ENCODE results near the gene GRM6.
A peak's percentile ranks its signal among the peaks of the same experiment; 100 is the strongest.

The GRM6 gene

DNA sequence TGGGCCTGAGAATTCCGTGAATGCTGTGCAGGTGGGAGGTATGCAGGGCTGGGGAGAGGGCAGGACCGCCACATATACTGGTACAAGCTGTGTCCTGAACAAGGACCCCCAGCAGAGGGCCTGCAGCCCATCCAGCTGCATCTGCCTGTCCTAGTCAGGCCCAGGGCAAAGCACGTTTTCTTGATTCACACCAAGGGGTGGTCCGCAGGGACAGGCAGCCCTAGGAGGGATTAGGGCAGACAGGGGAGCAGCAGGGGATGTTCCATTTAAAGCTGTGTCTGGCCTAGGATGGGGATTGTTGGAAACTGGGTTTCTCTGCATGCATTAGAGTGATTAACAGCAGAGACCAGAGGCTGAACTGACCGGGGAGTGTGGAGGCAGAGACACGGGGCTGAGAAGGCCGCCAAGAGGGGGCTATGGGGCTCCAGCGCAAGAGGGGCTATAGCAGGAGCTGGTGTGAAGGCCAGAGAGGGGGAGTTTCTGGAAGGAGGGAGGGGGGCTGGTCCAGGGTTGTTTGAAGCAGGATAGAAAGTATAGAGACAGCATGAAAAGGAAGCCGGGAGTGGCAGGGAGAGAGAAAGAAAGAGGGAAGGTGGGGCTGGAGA is 2.7 kb downstream of the GRM6 start:
- Mint-ChIP-seq H3K36me3 (ENCODE audit: insufficient read depth) (peaks cover 1% of the 10 kb centered on the region), H3K27me3 (peaks cover 51% of the 10 kb centered on the region), H3K4me3 (no peak overlapping the region), H3K9me3 (peaks cover 11% of the 10 kb centered on the region), H3K27ac (ENCODE audit: low read depth) (peak overlapping the region; percentile 56), H3K4me1 (no peaks in the 10 kb centered on the region)
- DNase-seq (ENCODE audit: low spot score in 2 of 2) (no peak), ATAC-seq (replicated peaks; ENCODE audit: extremely low read depth, poor library complexity, severe bottlenecking) (no peak)

GRCh38 chr5:178991190-178992145 is 3.7 kb downstream of the GRM6 start:
- no peak for ATAC-seq (replicated peaks; ENCODE audit: extremely low read depth, poor library complexity, severe bottlenecking)
- H3K4me3 Mint-ChIP-seq, result no peak overlapping the region
- peaks cover 42% of the 10 kb centered on the region for H3K27me3 Mint-ChIP-seq
- H3K9me3 Mint-ChIP-seq, result peaks cover 11% of the 10 kb centered on the region
- no peaks in the 10 kb centered on the region for H3K4me1 Mint-ChIP-seq
- peak overlapping the region; percentile 56 for H3K27ac Mint-ChIP-seq (ENCODE audit: low read depth)
- DNase-seq (ENCODE audit: low spot score in 2 of 2), result no peak
- H3K36me3 Mint-ChIP-seq (ENCODE audit: insufficient read depth), result peaks cover 1% of the 10 kb centered on the region

DNA sequence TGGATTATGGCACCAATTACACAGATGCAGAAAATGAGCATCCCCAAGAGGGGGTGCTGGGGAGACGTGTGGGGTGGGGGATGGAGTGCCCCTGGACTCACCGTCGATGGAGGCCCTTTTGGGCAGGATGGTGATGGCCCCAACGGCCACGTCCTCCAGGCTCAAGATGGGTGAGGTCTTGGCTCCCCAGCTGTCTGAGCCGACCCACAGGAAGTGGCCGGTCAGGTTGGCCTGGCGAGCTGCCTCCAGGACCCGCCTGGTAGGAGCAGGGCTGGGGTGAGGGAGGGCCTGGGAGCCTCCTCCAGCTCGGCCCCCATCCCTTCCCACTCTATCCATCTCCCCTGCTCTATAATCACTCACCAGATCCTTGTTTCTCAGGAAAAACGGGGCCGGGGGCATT is 4.6 kb downstream of the GRM6 start:
- no peak for ATAC-seq (replicated peaks; ENCODE audit: extremely low read depth, poor library complexity, severe bottlenecking)
- H3K9me3 Mint-ChIP-seq, result peaks cover 11% of the 10 kb centered on the region
- DNase-seq (ENCODE audit: low spot score in 2 of 2), result no peak
- H3K4me3 Mint-ChIP-seq, result no peak overlapping the region
- peaks cover 32% of the 10 kb centered on the region for H3K27me3 Mint-ChIP-seq
- no peaks in the 10 kb centered on the region for H3K4me1 Mint-ChIP-seq
- no peak overlapping the region for H3K27ac Mint-ChIP-seq (ENCODE audit: low read depth)
- H3K36me3 Mint-ChIP-seq (ENCODE audit: insufficient read depth), result peaks cover 1% of the 10 kb centered on the region

GRCh38 chr5:178989311-178989710 is 5.8 kb downstream of the GRM6 start:
- Mint-ChIP-seq H3K4me3 (no peak overlapping the region), H3K9me3 (peaks cover 11% of the 10 kb centered on the region), H3K36me3 (ENCODE audit: insufficient read depth) (no peaks in the 10 kb centered on the region), H3K4me1 (no peaks in the 10 kb centered on the region), H3K27me3 (peaks cover 26% of the 10 kb centered on the region), H3K27ac (ENCODE audit: low read depth) (no peak overlapping the region)
- DNase-seq (ENCODE audit: low spot score in 2 of 2) (no peak), ATAC-seq (replicated peaks; ENCODE audit: extremely low read depth, poor library complexity, severe bottlenecking) (no peak)

DNA sequence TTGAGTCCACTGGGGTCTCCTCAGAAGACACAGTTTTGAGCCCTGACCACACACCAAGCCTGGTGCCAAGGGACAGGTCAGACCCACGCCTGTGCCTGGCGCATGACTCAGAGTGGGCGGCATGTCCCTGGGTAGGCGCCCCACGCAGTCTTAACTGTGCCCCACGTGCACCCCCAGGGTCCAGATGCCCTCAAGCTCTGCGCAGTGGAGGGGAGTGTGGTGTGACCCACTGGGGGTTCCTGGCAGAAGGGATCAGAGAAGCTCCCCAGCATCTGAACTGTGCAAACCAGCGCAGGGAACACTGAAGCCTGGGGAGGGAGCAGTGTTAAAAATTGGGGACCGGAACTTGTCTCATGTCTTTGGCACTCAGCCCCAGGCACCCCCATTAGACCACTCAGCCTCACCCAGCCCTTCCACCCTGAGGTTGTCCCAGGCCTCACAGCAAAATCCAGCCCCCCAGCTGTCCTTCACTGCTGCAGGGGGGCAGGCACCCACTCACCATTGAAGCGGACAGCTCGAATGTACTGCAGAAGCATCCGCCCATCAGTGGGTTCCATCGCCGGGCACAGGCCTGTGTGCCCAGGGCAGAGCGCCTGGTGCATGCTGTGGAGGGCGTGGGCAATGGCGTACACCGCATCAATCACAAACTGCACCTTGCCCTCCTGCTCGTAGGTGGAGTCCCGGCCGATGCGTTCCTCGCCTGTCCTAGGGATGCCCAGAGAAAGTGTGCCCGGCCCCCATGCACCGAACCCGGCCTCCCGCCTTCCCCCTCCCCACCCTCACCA is 6.5 kb downstream of the GRM6 start:
- Mint-ChIP-seq H3K4me3 (no peak overlapping the region), H3K36me3 (ENCODE audit: insufficient read depth) (no peaks in the 10 kb centered on the region), H3K4me1 (no peaks in the 10 kb centered on the region), H3K27me3 (peaks cover 22% of the 10 kb centered on the region), H3K27ac (ENCODE audit: low read depth) (no peak overlapping the region), H3K9me3 (peaks cover 11% of the 10 kb centered on the region)
- no peak for DNase-seq (ENCODE audit: low spot score in 2 of 2)
- no peak for ATAC-seq (replicated peaks; ENCODE audit: extremely low read depth, poor library complexity, severe bottlenecking)

DNA sequence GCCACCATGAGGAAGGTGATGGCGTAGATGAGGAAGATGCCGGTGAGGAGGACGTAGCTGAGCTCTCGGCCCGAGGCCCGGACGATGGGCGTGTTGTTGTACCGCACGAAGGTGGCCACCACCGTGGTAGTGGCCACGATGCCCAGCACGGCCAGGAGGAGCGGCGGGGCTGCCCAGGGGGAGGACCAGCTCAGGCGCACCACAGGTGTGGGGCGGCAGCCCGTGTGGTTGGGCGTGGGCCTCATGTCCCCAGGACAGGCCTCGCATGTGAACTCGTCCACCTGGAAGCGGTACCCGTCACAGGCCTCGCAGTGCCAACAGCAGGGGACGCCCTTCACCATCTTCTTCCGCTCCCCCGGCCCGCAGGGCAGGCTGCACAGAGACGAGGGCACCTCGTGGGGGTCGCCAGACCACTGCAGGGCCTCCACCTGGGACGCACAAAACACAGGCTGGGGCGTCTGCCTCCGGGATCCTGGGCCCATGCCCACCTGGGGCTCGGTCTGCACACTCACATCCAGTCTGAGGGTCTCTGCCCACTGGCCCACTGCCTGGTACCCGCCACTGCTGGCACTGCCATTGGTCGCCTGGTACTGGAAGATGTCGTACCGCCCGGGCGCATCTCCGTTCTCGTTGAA is 8.7 kb downstream of the GRM6 start:
- Mint-ChIP-seq H3K4me1 (no peaks in the 10 kb centered on the region), H3K27me3 (peaks cover under 1% of the 10 kb centered on the region), H3K27ac (ENCODE audit: low read depth) (no peak overlapping the region), H3K4me3 (no peak overlapping the region), H3K9me3 (peaks cover 16% of the 10 kb centered on the region), H3K36me3 (ENCODE audit: insufficient read depth) (no peaks in the 10 kb centered on the region)
- ATAC-seq (replicated peaks; ENCODE audit: extremely low read depth, poor library complexity, severe bottlenecking), result no peak
- no peak for DNase-seq (ENCODE audit: low spot score in 2 of 2)

- H3K27me3 Mint-ChIP-seq, result no peaks in the 10 kb centered on the region
Observed at GRCh38 chr5:178984145-178985072, 10.7 kb downstream of the GRM6 start.

DNA sequence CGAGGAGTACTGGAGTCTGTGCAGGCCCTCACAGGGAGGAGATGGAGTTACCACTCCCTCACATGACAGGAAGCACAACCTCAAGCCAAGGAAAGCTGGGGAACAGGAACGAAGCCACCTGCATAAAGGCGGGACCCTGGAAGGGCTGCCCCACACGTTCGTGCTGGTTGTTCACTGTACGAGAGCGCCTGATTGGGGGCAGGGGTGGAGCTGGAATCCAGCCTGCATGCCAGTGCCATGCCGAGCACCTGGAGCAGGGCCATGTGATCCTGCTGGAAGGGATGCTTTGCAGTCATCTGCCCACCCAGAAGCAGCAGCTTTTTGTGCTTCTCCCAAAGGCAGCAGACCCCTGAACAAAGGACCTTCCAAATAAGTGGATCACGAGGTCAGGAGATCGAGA is 11.4 kb downstream of the GRM6 start:
- no peak for DNase-seq (ENCODE audit: low spot score in 2 of 2)
- no peaks in the 10 kb centered on the region for H3K4me1 Mint-ChIP-seq
- peaks cover 14% of the 10 kb centered on the region for H3K9me3 Mint-ChIP-seq
- peaks cover 2% of the 10 kb centered on the region for H3K36me3 Mint-ChIP-seq (ENCODE audit: insufficient read depth)
- no peak overlapping the region for H3K4me3 Mint-ChIP-seq
- no peak overlapping the region for H3K27ac Mint-ChIP-seq (ENCODE audit: low read depth)
- H3K27me3 Mint-ChIP-seq, result no peaks in the 10 kb centered on the region
- ATAC-seq (replicated peaks; ENCODE audit: extremely low read depth, poor library complexity, severe bottlenecking), result no peak

More at GRCh38 chr5:178984145-178985072, 10.7 kb downstream of the GRM6 start:
- H3K4me1 Mint-ChIP-seq, result no peaks in the 10 kb centered on the region
- ATAC-seq (replicated peaks; ENCODE audit: extremely low read depth, poor library complexity, severe bottlenecking) (no peak), DNase-seq (ENCODE audit: low spot score in 2 of 2) (no peak)
- no peak overlapping the region for H3K27ac Mint-ChIP-seq (ENCODE audit: low read depth)
- H3K4me3 Mint-ChIP-seq, result no peak overlapping the region
- no peaks in the 10 kb centered on the region for H3K36me3 Mint-ChIP-seq (ENCODE audit: insufficient read depth)
- H3K9me3 Mint-ChIP-seq, result peaks cover 15% of the 10 kb centered on the region

DNA sequence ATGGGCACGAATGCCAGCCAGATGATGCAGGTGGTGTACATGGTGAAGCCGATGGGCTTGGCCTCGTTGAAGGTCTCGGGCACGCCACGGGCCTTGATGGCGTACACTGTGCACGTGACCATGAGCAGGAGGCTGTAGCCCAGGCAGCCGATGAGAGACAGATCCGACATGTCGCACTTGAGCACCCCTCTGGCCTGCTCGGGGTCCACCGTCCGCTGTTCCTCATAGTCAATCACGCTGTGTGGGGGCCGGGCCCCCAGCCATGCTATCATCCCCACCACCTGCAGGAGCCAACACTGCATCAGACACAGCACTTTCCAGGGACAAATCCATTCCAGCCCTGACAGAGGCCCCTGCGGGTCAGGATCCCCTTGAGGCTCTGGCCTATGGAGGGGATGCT is 12.2 kb downstream of the GRM6 start:
- Mint-ChIP-seq H3K4me1 (no peaks in the 10 kb centered on the region), H3K9me3 (peaks cover 17% of the 10 kb centered on the region), H3K27ac (ENCODE audit: low read depth) (no peak overlapping the region), H3K27me3 (no peaks in the 10 kb centered on the region), H3K36me3 (ENCODE audit: insufficient read depth) (peaks cover 2% of the 10 kb centered on the region), H3K4me3 (no peak overlapping the region)
- no peak for DNase-seq (ENCODE audit: low spot score in 2 of 2)
- ATAC-seq (replicated peaks; ENCODE audit: extremely low read depth, poor library complexity, severe bottlenecking), result no peak

DNA sequence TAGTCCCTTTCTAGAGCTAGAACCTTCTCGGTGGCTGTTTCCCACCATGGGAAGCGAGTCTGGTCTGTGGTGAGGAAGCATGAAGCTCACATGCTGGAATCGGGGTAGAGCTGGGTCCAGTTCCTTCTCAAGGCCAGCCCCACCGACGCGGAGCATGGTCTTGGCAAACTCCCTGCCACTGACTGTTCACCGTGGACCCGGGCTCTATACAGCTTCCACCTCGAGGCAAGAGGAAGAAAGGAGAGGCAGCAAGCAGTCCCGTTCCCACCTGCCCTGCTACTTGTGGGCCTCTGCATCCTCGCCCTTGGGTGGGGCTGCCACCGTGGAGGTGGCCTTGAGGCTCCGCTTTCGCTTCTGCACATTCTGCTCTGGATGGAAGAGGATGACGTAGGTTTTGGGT is 13.7 kb downstream of the GRM6 start:
- DNase-seq (ENCODE audit: low spot score in 2 of 2) (no peak), ATAC-seq (replicated peaks; ENCODE audit: extremely low read depth, poor library complexity, severe bottlenecking) (no peak)
- Mint-ChIP-seq H3K27ac (ENCODE audit: low read depth) (no peak overlapping the region), H3K36me3 (ENCODE audit: insufficient read depth) (peaks cover 2% of the 10 kb centered on the region), H3K4me3 (no peak overlapping the region), H3K4me1 (no peaks in the 10 kb centered on the region), H3K27me3 (peaks cover 2% of the 10 kb centered on the region), H3K9me3 (peaks cover 20% of the 10 kb centered on the region)

GRCh38 chr5:178965465-178966055 is 29.6 kb downstream of the GRM6 start:
- Mint-ChIP-seq H3K27ac (ENCODE audit: low read depth) (no peak overlapping the region), H3K9me3 (peaks cover 51% of the 10 kb centered on the region), H3K4me1 (no peaks in the 10 kb centered on the region), H3K4me3 (no peak overlapping the region), H3K36me3 (ENCODE audit: insufficient read depth) (peaks cover 5% of the 10 kb centered on the region), H3K27me3 (no peaks in the 10 kb centered on the region)
- ATAC-seq (replicated peaks; ENCODE audit: extremely low read depth, poor library complexity, severe bottlenecking), result no peak
- no peak for DNase-seq (ENCODE audit: low spot score in 2 of 2)

Data from central memory CD8-positive, alpha-beta T cell (primary cell).